CD4-positive, alpha-beta T cell treated with Interleukin-10 for 1 hour (primary cell): Measurements from ENCODE around the gene DACT3.

Experiments used
- DNase-seq: peaks from one replicate; pipeline ENCODE4 v3.0.0-alpha.2; 2020

DACT3 gene

DNA sequence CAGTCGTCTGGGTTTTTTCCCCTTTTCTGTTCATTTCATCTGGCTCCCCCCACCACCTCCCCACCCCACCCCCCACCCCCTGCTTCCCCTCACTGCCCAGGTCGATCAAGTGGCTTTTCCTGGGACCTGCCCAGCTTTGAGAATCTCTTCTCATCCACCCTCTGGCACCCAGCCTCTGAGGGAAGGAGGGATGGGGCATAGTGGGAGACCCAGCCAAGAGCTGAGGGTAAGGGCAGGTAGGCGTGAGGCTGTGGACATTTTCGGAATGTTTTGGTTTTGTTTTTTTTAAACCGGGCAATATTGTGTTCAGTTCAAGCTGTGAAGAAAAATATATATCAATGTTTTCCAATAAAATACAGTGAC, 50.6 kb downstream of the DACT3 start:
- DNase-seq: no peak

GRCh38 chr19:46609511-46610412, 51.2 kb downstream of the DACT3 start:
- no peak for DNase-seq

- DNase-seq: no peak
Observed at GRCh38 chr19:46608581-46609345, 52.2 kb downstream of the DACT3 start.

DNA sequence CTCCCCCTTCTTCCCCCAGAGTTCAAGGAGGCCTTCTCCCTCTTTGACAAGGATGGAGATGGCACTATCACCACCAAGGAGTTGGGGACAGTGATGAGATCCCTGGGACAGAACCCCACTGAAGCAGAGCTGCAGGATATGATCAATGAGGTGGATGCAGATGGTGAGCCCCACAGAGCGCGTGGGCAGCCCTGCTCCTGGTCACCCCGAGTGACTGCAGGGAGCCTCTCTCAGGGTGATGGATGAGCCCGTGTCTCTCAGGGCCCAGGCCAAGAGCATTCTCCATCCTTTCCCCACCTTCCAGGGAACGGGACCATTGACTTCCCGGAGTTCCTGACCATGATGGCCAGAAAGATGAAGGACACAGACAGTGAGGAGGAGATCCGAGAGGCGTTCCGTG, 52.8 kb downstream of the DACT3 start:
- no peak for DNase-seq

DNA sequence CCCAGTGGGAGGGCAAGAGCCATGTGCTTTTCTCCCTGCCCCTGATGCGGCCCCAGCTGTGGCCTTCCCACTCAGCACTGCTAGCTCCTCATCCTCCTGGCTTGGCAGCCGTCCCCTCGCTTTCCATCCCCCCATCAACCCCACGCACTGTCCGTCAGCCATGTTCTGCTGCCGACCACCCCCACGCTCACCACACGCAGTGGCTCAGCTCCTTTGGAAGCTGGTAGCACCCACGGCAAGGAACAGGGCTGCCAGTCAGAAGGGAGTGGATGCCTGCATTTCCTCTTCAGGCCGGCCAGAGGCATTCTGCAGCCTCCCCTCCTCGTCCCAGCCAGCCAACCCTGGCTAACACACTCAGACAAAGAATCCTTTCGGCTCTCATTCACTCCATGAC, 53.5 kb downstream of the DACT3 start:
- no peak for DNase-seq

- no peak for DNase-seq
Observed at GRCh38 chr19:46606681-46607447, 54.1 kb downstream of the DACT3 start.

- DNase-seq: no peak
Observed at GRCh38 chr19:46606019-46606418, 55.0 kb downstream of the DACT3 start.

DNA sequence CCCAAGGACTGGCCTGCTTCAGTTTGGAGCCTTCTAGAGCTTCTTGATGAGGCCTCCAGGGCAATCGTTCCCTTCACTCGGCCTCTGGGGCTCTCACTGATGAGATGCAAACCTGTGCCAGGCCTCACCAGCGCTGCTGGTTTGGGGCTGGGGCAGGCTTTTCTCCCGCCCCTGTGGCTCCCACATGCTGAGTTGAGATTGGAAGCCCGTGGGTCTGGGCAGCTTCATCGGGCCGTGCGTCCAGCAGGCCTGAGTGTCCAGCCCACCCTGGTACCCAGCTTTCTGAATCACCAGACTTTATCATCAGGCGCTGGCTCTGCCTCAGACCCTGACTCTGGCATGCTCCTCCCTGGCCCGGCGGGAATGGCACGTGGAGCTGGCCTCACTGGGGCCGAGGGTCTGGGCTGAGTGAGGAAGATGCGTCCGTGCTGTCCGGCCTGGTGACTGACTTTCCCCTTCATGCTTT, 55.6 kb downstream of the DACT3 start:
- no peak for DNase-seq

DNA sequence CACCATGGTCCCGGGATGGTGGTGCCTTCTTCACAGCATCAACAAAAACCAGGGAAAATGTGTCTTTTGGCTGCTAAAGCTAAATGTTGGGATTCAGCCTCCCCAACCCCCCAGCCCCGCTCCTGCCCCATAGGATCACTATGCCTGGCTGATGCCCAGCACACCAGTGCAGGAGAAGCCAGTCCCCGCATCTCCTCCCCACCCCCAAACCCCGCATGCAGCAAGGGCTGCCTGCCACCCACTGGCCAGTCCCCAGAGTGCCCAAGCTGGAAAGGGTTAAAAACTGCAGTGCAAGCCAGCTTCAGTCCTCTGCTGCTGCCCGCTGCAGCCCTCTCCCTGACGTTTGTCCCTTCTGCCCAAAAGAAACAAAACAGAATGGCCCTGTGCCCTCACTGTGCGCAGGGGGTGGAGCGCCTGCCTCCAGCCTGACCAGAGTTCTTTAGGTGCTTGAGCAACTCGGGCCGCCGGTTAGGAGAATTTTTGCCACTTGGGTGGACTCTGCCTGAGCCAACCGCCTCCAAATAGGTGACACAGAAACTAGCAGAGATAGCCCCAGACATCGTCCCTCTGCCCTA, 56.1 kb downstream of the DACT3 start:
- no peak for DNase-seq

DNA sequence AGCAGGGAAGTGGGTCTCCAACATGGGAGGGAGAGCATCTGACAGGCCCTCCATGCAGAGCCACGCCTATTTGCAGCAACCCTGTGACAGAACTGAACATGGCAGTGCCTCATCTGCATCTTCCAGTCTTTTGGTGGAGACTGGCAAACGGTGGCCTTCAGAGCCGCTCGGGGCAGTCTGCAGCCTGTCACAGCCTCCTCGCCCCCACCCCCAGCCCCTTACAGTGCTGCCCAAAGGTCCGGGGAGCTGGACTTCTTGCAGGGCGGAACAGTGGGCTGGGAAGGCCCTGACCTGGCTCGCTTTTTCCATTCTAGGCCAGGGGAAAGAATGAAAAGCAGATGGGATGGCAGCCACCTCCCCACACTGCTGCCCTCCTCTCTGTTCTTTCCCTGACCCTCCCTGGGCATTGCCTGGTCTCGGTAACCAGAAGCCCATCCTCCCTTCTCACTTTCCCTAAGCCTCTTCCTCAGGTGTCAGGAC, 57.2 kb downstream of the DACT3 start:
- DNase-seq: no peak

- DNase-seq: no peak
Observed at GRCh38 chr19:46603195-46603637, 57.8 kb downstream of the DACT3 start.

GRCh38 chr19:46602392-46603194, 58.4 kb downstream of the DACT3 start:
- peak; percentile 28 for DNase-seq

- no peak for DNase-seq
Observed at GRCh38 chr19:46601318-46602224, 59.4 kb downstream of the DACT3 start, which contains the start of gene CALM3. TSS of gene CALM3 (plus strand) at chr19:46601330. CDS start at chr19:46601435, 105 bp downstream.

GRCh38 chr19:46600384-46601317, 60.3 kb downstream of the DACT3 start:
- peak; percentile 98 for DNase-seq

DNA sequence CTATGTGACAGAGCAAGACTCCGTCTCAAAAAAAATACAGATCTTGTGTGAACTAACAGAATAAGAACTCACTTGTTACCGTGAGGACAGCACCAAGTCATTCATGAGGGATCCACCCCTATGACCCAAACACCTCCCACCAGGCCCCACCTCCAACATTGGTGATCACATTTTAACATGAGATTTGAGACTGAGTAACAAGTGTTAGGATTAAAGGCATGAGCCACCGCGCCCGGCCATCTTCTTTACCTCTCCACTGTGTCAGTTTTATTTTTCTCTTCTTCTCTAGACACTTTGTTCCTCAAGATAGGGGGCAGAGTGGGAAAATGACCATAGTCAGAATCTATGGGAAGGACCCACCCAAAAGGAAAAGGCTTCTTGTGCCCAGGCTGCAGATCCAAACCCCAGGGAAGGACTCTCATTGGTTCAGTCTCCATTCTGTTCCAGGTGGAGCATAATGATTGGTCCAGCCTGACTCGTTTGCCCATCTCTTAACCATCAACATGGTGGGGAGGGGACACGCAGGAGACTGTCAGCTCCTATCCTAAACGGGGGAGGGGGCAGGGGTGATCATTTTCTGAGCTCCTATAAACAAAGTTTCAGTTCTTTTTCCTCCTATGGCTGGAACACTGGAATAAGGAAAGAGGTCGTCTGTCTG, 61.1 kb downstream of the DACT3 start:
- no peak for DNase-seq

DNA sequence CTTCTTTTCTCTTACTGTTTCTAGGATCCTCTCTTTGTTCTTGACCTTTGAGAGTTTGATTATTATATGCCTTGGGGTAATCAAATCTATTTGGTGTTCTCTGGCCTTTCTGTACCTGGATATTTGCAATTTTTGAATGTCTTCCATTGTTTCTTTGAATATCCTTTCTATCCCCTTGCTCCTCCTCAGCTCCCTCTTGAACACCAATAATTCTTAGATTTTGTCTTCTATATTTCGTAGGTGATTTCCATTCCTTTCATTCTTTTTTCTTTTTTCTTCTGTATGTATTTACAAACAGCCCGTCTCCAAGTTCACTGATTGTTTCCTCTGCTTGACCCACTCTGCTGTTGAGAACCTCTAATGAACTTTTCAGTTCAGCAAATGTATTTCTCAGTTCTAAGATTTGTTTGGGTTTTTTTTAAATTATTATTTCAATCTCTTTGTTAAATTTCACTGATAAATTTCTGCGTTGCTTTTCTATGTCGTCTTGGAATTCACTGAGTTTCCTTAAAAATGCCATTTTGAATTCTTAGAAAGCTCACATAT, 62.5 kb downstream of the DACT3 start:
- no peak for DNase-seq
